Mucosa of descending colon (tissue), 3 donors: ENCODE data around the gene EOGT. TPM values are rescaled to one million over a fixed set of nuclear protein-coding genes. Genes with fewer than 3 reads are reported as not detected.

ENCODE experiments used
- ATAC-seq: fragments of 200-7000 bp; cut with Tn5 transposase; one replicate; pipeline ENCODE4 v1.9.1; 2020; ENCODE audit warnings: mild to moderate bottlenecking, moderate library complexity
- DNase-seq, 3 donors: peaks; one replicate each; pipeline ENCODE4 v3.0.0-alpha.2; 2020
- H3K36me3 ChIP-seq: fragments of 200-600 bp; one replicate; pipeline ENCODE4 v1.8.0; 2021; ENCODE audit warnings: low read depth, mild to moderate bottlenecking
- H3K4me1 ChIP-seq: fragments of 200-600 bp; one replicate; pipeline ENCODE4 v1.8.0; 2021; ENCODE audit warnings: low read depth, mild to moderate bottlenecking
- H3K4me3 ChIP-seq: fragments of 200-600 bp; one replicate; pipeline ENCODE4 v1.8.0; 2021; ENCODE audit warnings: mild to moderate bottlenecking
- H3K9me3 ChIP-seq: fragments of 200-600 bp; one replicate; pipeline ENCODE4 v1.8.0; 2021; ENCODE audit warnings: mild to moderate bottlenecking
- intact Hi-C, 2 donors: fragments of 100-400 bp; cut with DNase I in 1 of 2; cut with micrococcal nuclease in 1 of 2; formaldehyde crosslinking; loops; one replicate each; pipeline versions ENCODE4 v1.11.0 to v1.11.1; 2022; cut with DNase I, micrococcal nuclease
- total RNA-seq, 3 donors: library from RNA; stranded (reverse); fragmentation: NEBNext Ultra II Directional in 2 of 3; extraction: Animal tissue kit (Norgen Biotek cat#: 25700) in 2 of 3; gene quantifications; one replicate each; pipeline versions ENCODE4 v1.2.1 to v1.2.4, GENCODE V29; 2021 to 2023
- TF ChIP-seq, protein P1 (sequence below): fragments of 200-600 bp; IDR thresholded peaks from one replicate; pipeline ENCODE4 v1.8.0; 2022; ENCODE audit warnings: antibody characterized with exemption, mild to moderate bottlenecking
- donor health status: DM: no; HTN: no; CAD: no; lungs with moderate emphysema.
- donor health status: DM: no; HTN: no; CAD: no.
- donor health status: DM: no; HTN: yes; CAD: no.

EOGT gene
- total RNA-seq, 3 donors from 2014 or later = 16.9 to 27.3 (median 17.4) TPM

GRCh38 chr3:69032142-69032541 lies 18.7 kb upstream of the EOGT start:
- Histone ChIP-seq H3K36me3 (peaks cover 6% of the 10 kb centered on the region), H3K4me1 (no peaks in the 10 kb centered on the region), H3K9me3 (no peaks in the 10 kb centered on the region), H3K4me3 (no peak overlapping the region)
- ATAC-seq (no peak), DNase-seq (no peak)
- intact Hi-C loops = no loop called here
- TF ChIP-seq, protein P1, sequence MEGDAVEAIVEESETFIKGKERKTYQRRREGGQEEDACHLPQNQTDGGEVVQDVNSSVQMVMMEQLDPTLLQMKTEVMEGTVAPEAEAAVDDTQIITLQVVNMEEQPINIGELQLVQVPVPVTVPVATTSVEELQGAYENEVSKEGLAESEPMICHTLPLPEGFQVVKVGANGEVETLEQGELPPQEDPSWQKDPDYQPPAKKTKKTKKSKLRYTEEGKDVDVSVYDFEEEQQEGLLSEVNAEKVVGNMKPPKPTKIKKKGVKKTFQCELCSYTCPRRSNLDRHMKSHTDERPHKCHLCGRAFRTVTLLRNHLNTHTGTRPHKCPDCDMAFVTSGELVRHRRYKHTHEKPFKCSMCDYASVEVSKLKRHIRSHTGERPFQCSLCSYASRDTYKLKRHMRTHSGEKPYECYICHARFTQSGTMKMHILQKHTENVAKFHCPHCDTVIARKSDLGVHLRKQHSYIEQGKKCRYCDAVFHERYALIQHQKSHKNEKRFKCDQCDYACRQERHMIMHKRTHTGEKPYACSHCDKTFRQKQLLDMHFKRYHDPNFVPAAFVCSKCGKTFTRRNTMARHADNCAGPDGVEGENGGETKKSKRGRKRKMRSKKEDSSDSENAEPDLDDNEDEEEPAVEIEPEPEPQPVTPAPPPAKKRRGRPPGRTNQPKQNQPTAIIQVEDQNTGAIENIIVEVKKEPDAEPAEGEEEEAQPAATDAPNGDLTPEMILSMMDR = no peak

DNA sequence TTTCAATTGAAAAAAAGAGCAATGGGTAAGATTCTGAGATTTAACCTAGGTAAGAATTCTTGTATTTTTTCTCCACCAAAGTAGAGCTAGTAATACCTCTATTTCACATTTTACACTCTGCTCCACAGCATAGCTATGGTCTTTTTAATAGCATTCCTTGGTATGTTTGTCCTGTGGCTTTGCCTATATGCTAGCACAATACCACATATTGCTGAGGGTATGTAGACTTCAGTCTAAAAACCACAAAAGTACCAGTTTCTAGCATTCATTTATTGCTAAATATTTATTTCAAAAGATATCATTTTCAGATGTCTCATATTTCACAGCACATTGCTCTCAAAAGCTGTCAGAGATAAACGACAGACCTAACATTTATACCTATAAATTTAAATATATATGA lies 18.2 kb upstream of the EOGT start:
- Histone ChIP-seq H3K36me3 (peaks cover 6% of the 10 kb centered on the region), H3K4me1 (no peaks in the 10 kb centered on the region), H3K9me3 (no peaks in the 10 kb centered on the region), H3K4me3 (no peak overlapping the region)
- no peak for DNase-seq
- TF ChIP-seq, protein P1 = no peak
- intact Hi-C loops = no loop called here
- no peak for ATAC-seq

- Histone ChIP-seq H3K36me3 (no peaks in the 10 kb centered on the region), H3K4me3 (no peak overlapping the region), H3K9me3 (no peaks in the 10 kb centered on the region), H3K4me1 (no peaks in the 10 kb centered on the region)
- no peak for ATAC-seq
- intact Hi-C loops = no loop called here
- TF ChIP-seq, protein P1 = no peak
- DNase-seq = no peak
Observed at GRCh38 chr3:69020857-69021256, 7.4 kb upstream of the EOGT start.

DNA sequence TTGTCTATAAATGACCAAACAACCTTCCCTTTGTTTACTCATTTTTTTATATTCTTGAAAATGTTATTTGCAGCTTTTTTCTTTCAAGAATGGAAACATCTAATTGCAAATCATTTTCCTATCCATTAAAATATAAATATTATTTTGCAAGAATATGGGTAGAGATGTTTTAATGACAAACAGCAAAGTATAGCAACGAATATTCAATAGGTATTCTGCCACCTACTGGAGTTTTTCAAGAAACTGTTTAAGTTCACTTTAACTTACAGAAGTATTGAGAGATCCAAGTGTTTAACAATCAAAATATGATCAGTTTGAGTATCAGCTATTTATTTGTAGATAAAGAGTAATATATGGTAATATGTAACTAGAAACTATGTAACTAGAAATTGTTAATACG lies 6.9 kb upstream of the EOGT start:
- Histone ChIP-seq H3K4me1 (no peaks in the 10 kb centered on the region), H3K9me3 (no peaks in the 10 kb centered on the region), H3K36me3 (no peaks in the 10 kb centered on the region), H3K4me3 (no peak overlapping the region)
- no peak for DNase-seq
- no peak for ATAC-seq
- TF ChIP-seq, protein P1 = no peak
- intact Hi-C loops = no loop called here

- Histone ChIP-seq H3K4me1 (peaks cover 11% of the 10 kb centered on the region), H3K4me3 (no peak overlapping the region), H3K9me3 (no peaks in the 10 kb centered on the region), H3K36me3 (no peaks in the 10 kb centered on the region)
- no peak for ATAC-seq
- TF ChIP-seq, protein P1 = no peak
- DNase-seq = no peak
- intact Hi-C loops = no loop called here
Observed at GRCh38 chr3:69016901-69017300, 3.4 kb upstream of the EOGT start.

DNA sequence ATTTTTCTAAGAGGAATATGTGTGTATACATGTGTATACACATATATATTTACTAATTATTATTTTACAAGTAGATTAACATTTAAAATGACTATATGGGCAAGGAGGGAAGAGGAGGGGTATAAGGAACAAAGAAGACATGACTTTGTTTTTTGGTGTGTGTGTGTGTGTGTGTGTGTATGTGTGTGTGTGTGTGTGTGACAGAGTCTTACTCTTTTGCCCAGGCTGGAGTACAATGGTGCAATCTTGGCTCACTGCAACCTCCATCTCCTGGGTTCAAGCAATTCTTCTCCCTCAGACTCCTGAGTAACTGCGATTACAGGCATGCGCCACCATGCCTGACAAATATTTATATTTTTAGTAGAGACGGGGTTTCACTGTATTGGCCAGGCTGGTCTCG lies 2.6 kb upstream of the EOGT start:
- no peaks in the 10 kb centered on the region for H3K36me3 ChIP-seq
- intact Hi-C loops = no loop called here
- H3K4me3 ChIP-seq = no peak overlapping the region
- peaks cover 12% of the 10 kb centered on the region for H3K4me1 ChIP-seq
- no peaks in the 10 kb centered on the region for H3K9me3 ChIP-seq
- DNase-seq (no peak), ATAC-seq (no peak)
- TF ChIP-seq, protein P1 = no peak
